Sciatic nerve (tissue), 2 donors: Measurements from ENCODE around the gene ALPI. TPM values are rescaled to one million over a fixed set of nuclear protein-coding genes. Genes with fewer than 3 reads are reported as not detected.

Source experiments
- ATAC-seq: fragments of 200-7000 bp; cut with Tn5 transposase; one replicate; pipeline ENCODE4 v1.9.1; 2020; ENCODE audit warnings: mild to moderate bottlenecking, moderate library complexity
- DNase-seq: peaks from one replicate; pipeline ENCODE4 v3.0.0-alpha.2; 2020; ENCODE audit warnings: low spot score
- intact Hi-C: fragments of 100-400 bp; cut with DNase I; formaldehyde crosslinking; loops from one replicate; pipeline ENCODE4 v1.14.2; 2022
- total RNA-seq: library from RNA; stranded (reverse); fragmentation: NEBNext Ultra II Directional; extraction: Animal tissue kit (Norgen Biotek cat#: 25700); gene quantifications from one replicate; pipeline ENCODE4 v1.2.1, GENCODE V29; 2021
- donor health status: DM: no; HTN: no; CAD: no.
- donor health status: DM: no; HTN: no; CAD: no.

The ALPI gene
- total RNA-seq, 1 donor from 2014 or later: not detected

DNA sequence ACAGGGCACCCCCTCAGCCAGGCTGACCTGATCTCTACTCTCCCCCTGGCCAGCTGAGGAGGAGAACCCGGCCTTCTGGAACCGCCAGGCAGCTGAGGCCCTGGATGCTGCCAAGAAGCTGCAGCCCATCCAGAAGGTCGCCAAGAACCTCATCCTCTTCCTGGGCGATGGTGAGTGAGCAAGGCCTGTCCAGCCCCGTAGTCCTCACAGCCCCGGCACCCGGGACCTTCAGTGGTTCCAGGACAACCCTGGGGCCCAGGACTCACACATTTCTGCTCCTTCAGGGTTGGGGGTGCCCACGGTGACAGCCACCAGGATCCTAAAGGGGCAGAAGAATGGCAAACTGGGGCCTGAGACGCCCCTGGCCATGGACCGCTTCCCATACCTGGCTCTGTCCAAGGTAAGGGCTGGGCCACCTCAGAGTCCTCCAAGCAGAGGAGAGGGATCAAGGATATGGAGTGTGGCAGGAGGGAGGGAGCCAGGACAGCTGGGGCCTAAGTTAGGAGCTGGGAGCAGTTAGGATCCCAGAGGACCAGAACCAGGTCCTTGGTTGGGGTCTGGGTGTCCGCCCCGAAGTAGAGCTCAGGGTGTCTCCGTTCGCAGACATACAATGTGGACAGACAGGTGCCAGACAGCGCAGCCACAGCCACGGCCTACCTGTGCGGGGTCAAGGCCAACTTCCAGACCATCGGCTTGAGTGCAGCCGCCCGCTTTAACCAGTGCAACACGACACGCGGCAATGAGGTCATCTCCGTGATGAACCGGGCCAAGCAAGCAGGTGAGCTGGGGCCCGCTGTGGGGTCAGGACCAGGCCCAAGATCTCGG lies 555 bp downstream of the ALPI start:
- ATAC-seq: no peak
- intact Hi-C loops: no loop called here

DNA sequence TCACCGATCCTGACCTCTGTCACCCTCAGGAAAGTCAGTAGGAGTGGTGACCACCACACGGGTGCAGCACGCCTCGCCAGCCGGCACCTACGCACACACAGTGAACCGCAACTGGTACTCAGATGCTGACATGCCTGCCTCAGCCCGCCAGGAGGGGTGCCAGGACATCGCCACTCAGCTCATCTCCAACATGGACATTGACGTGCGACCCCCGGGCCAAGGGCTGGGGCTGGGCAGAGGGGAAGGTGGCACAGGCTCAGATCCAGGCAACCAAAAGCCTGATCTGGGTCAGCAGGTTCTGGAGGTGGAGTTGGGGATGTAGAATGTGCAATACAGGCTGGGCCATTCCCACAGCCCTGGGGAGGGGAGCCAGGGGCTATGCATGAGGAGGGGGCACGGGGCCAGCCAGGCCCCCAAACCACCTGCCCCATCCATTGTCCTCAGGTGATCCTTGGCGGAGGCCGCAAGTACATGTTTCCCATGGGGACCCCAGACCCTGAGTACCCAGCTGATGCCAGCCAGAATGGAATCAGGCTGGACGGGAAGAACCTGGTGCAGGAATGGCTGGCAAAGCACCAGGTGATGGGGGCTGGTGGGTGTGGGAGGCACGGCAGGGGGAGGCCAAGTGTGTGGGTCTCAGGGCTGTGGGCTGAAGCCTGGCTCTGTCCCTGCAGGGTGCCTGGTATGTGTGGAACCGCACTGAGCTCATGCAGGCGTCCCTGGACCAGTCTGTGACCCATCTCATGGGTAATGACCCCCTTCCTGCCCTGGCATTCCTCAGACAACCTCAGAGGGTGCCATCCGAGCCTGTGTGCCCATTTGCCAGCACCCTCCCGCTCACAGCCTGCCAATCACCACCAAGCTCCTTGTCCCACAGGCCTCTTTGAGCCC lies 1.4 kb downstream of the ALPI start:
- ATAC-seq (no peak), DNase-seq (no peak)
- intact Hi-C loops: no loop called here

More for the DNA sequence above, 555 bp downstream of the ALPI start:
- DNase-seq: no peak

DNA sequence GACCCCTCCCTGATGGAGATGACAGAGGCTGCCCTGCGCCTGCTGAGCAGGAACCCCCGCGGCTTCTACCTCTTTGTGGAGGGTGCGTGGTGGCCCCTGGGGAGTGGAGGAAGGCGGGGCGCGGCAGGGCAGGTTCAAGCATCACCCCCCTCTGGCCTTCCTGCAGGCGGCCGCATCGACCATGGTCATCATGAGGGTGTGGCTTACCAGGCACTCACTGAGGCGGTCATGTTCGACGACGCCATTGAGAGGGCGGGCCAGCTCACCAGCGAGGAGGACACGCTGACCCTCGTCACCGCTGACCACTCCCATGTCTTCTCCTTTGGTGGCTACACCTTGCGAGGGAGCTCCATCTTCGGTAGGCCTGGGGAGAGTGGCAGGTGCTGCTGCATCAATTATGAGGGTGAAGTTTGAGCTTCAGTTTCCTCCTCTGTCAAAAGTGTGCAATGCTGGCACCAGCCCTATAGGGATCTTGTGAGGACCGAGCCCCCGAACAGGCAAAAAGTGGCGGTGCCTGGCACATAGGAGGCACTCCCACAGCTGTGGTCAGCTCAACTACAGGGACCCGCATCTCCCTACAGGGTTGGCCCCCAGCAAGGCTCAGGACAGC lies 2.2 kb downstream of the ALPI start:
- DNase-seq (no peak), ATAC-seq (no peak)
- intact Hi-C loops: no loop called here

DNA sequence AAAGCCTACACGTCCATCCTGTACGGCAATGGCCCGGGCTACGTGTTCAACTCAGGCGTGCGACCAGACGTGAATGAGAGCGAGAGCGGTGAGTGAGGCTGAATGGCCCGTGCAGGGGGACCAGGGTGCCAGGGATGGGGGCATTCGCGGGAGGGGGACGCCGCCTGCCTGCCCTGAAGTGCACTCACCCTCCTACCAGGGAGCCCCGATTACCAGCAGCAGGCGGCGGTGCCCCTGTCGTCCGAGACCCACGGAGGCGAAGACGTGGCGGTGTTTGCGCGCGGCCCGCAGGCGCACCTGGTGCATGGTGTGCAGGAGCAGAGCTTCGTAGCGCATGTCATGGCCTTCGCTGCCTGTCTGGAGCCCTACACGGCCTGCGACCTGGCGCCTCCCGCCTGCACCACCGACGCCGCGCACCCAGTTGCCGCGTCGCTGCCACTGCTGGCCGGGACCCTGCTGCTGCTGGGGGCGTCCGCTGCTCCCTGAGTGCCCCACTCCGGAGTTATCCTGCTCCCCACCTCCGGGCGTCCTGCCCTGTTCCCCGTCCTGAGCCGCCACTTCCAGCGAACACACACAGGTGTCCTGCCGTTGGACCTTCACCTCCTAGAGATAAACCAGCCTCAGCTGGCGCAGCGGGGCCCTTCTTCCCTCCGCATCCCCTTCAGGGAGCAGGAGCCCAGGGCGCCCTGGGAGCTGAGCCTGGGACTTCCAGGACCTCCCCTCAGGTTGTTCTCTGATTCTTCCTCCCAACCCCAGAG lies 2.9 kb downstream of the ALPI start:
- DNase-seq (no peak), ATAC-seq (no peak)
- intact Hi-C loops: no loop called here

DNA sequence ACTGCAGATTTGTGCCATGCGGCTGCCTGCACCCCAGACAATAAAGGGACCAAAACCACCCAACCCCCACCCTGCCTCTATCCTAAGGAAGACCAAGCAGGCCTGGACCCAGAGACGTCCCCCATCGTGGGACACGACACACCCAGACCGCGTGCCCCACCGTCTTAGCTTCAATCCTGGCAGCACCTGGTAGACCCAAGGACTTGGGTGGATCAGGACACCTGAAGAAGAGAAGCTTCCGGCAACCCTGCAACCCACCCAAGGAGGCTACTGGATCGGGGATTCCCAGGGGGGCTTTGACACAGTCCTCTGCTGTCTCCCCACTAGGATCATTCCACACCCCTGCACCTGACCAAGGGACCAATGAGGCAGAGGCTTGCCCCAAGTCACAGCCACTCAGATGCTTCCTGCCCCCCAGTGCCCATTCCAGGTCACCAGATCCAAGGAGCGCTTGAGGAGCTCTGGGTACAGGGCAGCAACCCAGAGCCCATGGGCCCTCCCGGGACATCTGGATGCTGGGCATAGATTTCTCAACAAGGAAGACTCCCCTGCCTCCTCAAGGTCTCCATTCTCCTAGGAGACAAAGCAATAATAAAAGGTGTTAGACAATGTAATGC lies 3.6 kb downstream of the ALPI start:
- intact Hi-C loops: no loop called here
- no peak for DNase-seq
- no peak for ATAC-seq

DNA sequence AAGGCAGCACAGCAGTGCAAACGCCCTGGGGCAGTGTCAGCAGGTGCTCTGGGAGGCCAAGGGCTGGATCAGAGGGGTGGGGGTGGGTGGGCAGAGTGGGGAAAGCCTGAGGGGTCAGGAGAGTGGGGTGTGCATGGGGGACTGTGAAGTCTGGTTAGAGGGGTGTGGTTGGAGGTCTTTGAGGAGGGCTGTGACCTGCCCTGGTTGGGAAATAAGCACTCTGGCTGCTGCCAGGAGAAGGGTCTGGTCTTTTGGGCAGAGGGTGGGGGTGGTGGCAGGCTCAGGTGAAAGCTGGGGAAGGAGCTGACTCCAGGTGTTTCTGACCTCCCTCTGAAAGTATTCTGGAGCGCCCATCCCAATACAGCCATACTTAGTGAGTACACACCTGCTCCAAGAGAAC lies 4.2 kb downstream of the ALPI start:
- DNase-seq (no peak), ATAC-seq (no peak)
- intact Hi-C loops: no loop called here

DNA sequence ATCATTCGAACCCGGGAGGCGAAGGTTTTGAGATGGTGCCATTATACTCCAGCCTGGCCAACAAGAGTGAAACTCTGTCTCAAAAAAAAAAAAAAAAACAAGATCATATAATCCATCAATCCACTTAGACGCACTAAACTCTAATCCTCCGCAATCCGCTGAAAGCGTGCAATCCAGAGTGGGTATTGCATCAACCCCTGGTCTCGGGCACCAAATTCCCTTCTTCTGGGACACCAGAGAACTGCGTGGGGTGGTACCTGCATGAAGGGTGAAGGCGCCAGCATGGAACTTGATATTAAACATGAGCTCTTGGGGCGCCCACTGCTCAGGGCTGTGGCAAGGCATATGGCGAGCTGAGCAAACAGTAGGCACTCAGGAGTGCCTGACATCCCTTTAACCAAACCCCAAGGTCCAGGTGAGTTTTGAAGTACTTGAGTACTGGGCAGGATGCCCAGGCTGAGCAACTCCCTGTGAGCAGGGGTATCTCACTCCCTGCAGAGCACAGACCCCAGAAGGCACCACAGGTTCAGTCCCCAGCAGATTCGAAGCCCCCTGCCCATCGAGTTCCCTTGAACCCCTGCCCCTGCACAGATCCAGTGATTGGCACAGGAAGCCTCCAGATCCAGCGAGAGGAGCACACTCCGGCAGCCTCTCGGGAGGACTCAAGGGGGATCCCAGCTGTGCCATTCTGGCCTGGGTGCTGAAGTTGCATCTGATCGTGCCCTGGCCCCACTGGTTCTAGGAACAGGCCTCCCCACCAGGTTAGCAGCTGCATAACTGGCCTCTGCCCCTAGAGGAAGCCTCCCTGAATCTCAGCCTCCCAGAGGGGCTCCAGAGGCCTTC lies 8.0 kb downstream of the ALPI start:
- intact Hi-C loops: no loop called here
- no peak for ATAC-seq
- no peak for DNase-seq

DNA sequence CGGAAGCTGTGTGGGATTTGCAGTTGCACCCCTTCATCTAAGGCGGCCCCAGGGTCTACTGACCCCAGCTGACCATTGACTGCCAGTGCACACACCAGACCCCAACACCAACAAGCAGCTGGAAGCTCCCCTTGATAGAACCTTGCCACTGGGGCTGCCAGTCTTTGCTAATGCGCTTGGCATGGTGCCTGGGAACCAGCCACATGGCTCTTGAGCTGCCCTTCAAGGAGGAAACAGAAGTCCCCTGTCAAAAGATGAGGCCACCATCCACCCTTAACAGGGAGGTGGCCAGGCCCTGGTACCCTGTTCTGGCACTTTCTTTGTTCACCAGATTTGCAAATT lies 8.6 kb downstream of the ALPI start:
- intact Hi-C loops: no loop called here
- ATAC-seq (no peak), DNase-seq (no peak)

DNA sequence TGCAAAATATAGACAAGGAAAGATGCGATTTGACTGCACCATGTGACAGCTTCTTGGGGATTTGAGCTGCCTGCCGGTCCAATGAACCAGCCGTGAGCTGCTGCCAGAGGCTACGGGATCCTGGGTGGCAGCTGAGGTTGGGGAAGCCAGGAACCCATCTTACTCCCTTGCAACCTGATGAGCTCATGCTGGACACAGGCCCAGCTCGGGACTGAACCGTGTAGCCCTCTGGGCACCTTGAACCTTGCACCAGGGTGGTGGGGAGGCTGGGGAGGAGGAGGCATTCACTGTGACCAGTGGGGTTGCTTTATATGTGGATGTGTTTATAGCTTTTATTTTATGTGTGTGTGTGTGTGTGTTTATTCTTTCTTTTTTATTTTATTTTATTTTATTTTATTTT lies 9.1 kb downstream of the ALPI start:
- intact Hi-C loops: no loop called here
- no peak for ATAC-seq
- DNase-seq: no peak

DNA sequence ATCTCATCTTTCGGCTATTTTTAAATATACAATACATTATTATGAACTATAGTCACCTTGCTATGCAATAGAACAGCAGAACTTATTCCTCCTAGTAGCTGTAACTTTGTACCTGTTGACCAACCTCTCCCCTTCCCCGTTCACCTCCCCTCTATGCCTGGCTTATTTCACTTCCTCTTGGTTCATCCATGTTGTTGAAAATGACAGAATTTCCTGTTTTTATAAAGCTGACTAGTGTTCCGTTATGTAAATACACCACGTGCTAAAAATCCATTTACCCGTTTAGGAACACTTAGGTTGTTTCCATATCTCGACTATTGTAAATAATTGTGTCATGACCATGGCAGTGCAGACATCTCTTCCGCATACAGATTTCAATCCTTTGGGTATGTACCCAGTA lies 10.3 kb downstream of the ALPI start:
- ATAC-seq (no peak), DNase-seq (no peak)
- intact Hi-C loops: no loop called here

DNA sequence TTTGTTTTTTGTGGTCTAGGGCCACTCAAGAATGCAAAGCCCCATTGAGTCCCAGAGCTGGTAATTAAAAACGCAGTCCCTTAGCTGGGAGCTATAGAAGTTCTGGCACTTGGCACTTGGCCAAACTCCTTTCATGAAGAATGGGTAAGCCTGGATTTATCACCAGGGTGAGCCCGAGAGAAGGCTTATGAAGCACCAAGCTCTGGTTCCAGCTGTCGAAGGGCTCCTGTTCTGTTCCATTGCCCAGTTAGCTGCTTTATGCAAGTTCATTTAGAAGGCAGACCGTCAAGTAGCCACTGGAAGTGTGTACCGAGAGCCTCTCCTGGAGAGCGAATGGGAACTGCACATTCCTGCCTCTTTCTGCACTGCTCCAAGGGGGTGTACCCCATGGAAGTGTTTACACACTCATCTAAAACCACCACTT lies 17.5 kb downstream of the ALPI start:
- intact Hi-C loops: no loop called here
- no peak for ATAC-seq
- peak; percentile 33 for DNase-seq

DNA sequence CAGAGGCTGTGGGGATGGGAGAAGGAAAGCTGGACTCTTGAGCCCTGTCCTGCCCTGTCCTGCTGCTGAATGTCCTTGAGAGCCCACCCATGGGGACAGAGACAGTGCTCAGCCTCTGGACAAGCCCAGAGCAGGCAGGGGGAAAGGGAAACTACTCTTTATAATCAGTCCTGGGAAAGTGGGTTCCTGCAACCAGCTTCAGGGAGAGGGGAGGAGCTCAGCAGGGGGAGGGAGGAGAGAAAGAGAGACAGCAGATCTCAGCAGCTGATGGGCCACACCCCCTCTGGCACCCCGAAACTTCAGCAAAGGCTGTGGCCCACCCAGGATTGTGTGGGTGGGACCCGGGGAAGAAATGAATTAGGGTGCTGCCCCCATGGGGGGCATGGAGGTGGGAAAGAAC lies 20.1 kb downstream of the ALPI start:
- ATAC-seq (no peak), DNase-seq (no peak)
- intact Hi-C loops: no loop called here

DNA sequence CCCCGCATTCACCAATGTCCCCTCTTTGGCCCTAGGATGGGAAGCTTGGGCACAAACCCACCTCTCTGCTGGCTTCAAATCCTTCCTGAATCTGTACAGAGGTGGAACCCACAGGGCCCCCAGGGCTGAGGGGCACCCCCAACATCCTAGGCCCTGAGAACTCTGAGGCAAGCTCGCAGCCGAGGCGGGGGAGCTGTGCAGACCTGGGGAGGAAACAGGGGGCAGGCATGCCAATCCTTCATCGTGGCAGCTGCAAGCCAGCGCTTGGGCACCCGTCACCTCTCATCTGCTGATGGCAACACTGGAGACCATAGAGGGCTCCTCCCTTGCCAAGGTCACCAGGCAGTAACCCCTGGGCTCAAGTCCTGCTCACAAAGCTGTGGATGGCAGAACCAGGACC lies 20.8 kb downstream of the ALPI start:
- intact Hi-C loops: no loop called here
- ATAC-seq: no peak
- DNase-seq: peak; percentile 36

DNA sequence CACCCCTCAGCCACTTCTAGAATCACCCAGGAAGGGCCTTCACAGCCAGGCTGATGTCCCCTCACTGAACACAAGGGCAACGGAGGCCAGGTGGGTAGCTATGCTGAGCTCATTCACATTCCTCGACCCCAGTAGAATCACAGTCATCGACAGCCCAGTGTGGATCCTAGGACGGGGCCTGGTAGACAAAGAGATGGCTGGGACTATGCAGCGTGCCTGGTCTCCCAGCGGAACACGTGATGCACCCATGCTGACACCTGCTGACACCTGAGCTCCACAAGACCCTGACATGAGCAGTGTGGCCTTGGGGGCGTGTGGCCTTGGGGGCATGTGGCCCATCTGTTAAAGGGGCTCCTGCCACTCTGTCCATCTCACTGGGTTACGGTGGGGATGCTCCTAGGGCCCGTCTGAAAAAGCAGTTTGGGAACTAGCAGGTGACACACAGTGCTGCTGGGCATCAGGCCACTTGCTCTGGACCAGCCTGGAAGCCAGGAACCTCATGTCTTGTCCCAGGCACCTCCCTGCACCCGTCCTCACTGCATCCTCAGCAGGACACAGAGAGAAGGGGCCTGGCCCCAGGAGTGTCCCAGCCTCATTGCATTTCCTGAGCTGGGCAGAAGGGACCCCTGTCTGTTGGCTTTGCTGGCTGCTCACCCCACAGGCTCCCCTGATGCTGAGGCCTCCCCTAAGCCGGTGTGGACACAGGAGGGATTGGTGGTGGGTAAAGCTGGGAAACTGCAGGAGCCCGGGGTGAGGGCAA lies 22.0 kb downstream of the ALPI start:
- intact Hi-C loops: no loop called here
- peak; percentile 36 for DNase-seq

DNA sequence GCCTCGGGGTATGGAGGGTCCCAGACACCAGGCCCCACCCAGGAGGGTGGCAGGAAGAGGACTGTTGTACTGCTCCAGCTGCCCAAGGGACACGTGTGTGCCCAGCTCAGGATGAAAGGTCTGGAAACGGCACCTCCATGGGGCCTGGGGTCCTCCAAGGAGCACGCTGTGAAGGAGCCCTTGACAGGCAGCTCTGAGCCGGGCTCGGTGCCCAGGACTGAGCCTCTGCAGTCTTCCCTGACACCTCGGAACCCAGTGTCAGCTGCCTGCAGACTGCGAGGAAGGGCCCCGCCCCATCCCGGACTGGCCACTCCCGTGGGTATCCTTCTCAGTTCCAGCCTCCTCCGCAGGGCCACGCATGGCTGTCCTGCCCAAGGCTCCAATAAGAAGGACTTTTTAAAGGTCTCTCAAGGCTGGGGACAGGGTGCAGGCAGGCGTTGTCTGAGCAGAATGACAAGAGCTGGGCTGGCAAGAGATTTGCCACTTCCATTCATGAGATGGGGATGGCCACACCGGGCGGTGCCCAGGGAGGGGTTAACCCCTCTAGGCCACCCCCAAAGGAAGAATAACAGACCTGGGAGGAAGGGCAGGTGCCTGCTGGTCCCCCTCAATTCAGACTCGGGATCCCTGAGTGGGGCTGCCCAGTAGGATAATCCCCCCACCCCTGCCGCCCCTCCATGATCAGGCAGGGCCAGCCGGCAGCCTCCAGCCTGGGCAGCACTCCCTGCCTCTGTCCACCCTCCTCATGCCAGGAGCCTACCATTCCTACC lies 22.8 kb downstream of the ALPI start:
- intact Hi-C loops: no loop called here
- no peak for ATAC-seq
- DNase-seq: no peak

More for the DNA sequence above, 22.0 kb downstream of the ALPI start:
- ATAC-seq: no peak

DNA sequence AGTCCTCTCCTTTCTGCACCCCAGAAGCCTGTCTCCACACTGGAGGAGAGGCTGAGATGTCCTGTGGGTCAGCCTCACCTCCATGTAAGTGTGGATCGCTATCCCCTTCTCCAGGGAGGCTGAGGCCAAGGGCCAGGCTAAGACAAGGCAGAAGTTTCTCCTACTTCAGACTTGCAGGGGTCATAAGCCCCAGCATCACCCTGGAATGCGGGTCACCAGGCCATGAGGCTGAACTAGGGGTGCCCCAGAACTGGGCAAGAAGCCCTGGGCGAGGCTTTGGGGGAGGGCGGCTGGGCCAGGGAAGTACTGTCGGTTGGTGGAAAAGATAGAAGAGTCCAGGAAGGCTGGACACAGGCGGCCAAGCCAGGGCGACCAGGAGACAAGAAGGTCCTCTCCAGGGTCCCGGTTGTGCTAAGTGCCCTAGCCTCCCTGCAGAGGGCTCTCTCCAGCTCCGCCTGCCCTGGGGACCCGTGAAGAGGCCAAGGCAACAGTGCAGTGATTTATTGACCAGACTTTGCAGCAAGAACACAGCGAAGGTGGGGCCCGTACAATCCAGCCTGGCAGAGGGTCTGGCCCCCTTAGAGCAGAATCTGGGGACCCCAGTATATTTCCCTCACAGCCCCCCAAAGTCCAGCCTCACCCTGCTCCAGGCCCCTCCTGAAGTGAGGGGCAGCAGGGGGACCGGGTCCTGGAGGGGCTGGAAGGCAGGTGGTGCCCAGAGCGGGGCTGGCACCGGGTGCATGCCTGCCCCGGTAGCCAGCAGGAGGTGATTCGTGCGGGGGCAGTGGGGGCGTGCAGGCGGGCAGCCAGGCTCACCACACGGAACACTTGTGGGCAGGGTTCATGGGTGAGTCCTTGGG lies 23.6 kb downstream of the ALPI start:
- no peak for DNase-seq
- ATAC-seq: no peak
- intact Hi-C loops: no loop called here
